Activated CD4-positive, alpha-beta memory T cell treated with anti-CD3 and anti-CD28 coated beads for 36 hours (primary cell): ENCODE results near the gene FGR. TPM values are rescaled to one million over a fixed set of nuclear protein-coding genes. Genes with fewer than 3 reads are reported as not detected.

ENCODE experiments used
- CTCF ChIA-PET: fragments of 350-600 bp; sonication (Branson Sonifier 250); formaldehyde crosslinking; loops from one replicate; lab custom pipeline; 2021; ENCODE audit warnings: antibody characterized with exemption, inconsistent platforms; lab: Charles Lee
- POLR2A ChIA-PET: fragments of 350-600 bp; sonication (Branson Sonifier 250); formaldehyde crosslinking; loops from one replicate; lab custom pipeline; 2021; ENCODE audit warnings: antibody characterized with exemption; lab: Charles Lee
- DNase-seq: peaks from one replicate; pipeline ENCODE4 v3.0.0-alpha.2; 2020
- H3K27ac Mint-ChIP-seq: one replicate; pipeline ENCODE4 v1.8.0; 2021; ENCODE audit warnings: mixed read lengths
- H3K27me3 Mint-ChIP-seq: one replicate; pipeline ENCODE4 v1.8.0; 2021; ENCODE audit warnings: mixed read lengths
- H3K36me3 Mint-ChIP-seq: one replicate; pipeline ENCODE4 v1.8.0; 2021; ENCODE audit warnings: mixed read lengths
- H3K4me1 Mint-ChIP-seq: one replicate; pipeline ENCODE4 v1.8.0; 2021; ENCODE audit warnings: low read depth, mixed read lengths
- H3K4me3 Mint-ChIP-seq: one replicate; pipeline ENCODE4 v1.8.0; 2021; ENCODE audit warnings: mild to moderate bottlenecking, mixed read lengths
- H3K9me3 Mint-ChIP-seq: one replicate; pipeline ENCODE4 v1.8.0; 2021; ENCODE audit warnings: mixed read lengths
- intact Hi-C: fragments of 100-400 bp; cut with micrococcal nuclease; formaldehyde crosslinking; loops from one replicate; pipeline ENCODE4 v1.15.1; 2023
- total RNA-seq, 2 experiments: library from RNA; stranded (reverse); gene quantifications; one replicate each; pipeline ENCODE4 v1.2.3, GENCODE V29; 2021

The FGR gene
- total RNA-seq, 2 experiments from 2014 or later: 0.24 to 0.27 TPM

GRCh38 chr1:27660300-27660835 is 25.4 kb upstream of the FGR start:
- no peaks in the 10 kb centered on the region for H3K36me3 Mint-ChIP-seq
- POLR2A ChIA-PET: interaction anchor here (0.8 kb wide), 1 partner anchor 112 kb away, joined by 3 read pairs; the partner anchor contains the start of gene STX12
- DNase-seq: peak; percentile 42
- H3K9me3 Mint-ChIP-seq: no peaks in the 10 kb centered on the region
- intact Hi-C loops: loop anchor here (1.0 kb wide), 1 partner anchor 65 kb away; the partner anchor contains the start of gene FAM76A
- peak overlapping the region; percentile 72 for H3K4me3 Mint-ChIP-seq
- peak overlapping the region; percentile 77 for H3K27ac Mint-ChIP-seq
- CTCF ChIA-PET: interaction anchor here (1.5 to 8.1 kb wide), 5 partner anchors 10 to 104 kb away, joined by 3 to 312 read pairs (median 39); partner anchors contain the start of genes AHDC1 and IFI6
- H3K27me3 Mint-ChIP-seq: no peaks in the 10 kb centered on the region
- H3K4me1 Mint-ChIP-seq: peaks cover 46% of the 10 kb centered on the region

- intact Hi-C loops: loop anchor here (1.0 kb wide), 2 partner anchors 26 to 66 kb away; partner anchors contain the start of gene FAM76A
- Mint-ChIP-seq H3K4me1 (peaks cover 46% of the 10 kb centered on the region), H3K36me3 (no peaks in the 10 kb centered on the region), H3K9me3 (no peaks in the 10 kb centered on the region), H3K27me3 (no peaks in the 10 kb centered on the region), H3K4me3 (peak overlapping the region; percentile 72), H3K27ac (peak overlapping the region; percentile 90)
- CTCF ChIA-PET: interaction anchor here (1.5 to 6.5 kb wide), 4 partner anchors 11 to 55 kb away, joined by 3 to 312 read pairs (median 18); partner anchors contain the start of genes AHDC1 and IFI6
- DNase-seq: peak; percentile 93
- POLR2A ChIA-PET: interaction anchor here (0.8 kb wide), 1 partner anchor 113 kb away, joined by 3 read pairs; the partner anchor contains the start of gene STX12
These were observed 24.7 kb upstream of the FGR start for GRCh38 chr1:27659497-27660299.

- ChIA-PET POLR2A (interaction anchor here (0.8 kb wide), 1 partner anchor 9 kb away, joined by 3 read pairs; no protein-coding TSS in a partner anchor), CTCF (interaction anchor here (1.1 to 1.7 kb wide), 2 partner anchors 50 to 54 kb away, joined by 6 read pairs; no protein-coding TSS in a partner anchor)
- H3K36me3 Mint-ChIP-seq: no peaks in the 10 kb centered on the region
- no peaks in the 10 kb centered on the region for H3K27me3 Mint-ChIP-seq
- H3K4me1 Mint-ChIP-seq: peaks cover 46% of the 10 kb centered on the region
- H3K4me3 Mint-ChIP-seq: peak overlapping the region; percentile 72
- DNase-seq: peak; percentile 65
- no peaks in the 10 kb centered on the region for H3K9me3 Mint-ChIP-seq
- H3K27ac Mint-ChIP-seq: peak overlapping the region; percentile 90
- intact Hi-C loops: loop anchor here (1.0 kb wide), 1 partner anchor 26 kb away; no protein-coding TSS in a partner anchor
These were observed 24.0 kb upstream of the FGR start for GRCh38 chr1:27658951-27659496.

GRCh38 chr1:27656157-27656893 is 21.3 kb upstream of the FGR start:
- DNase-seq: peak; percentile 41
- POLR2A ChIA-PET: interaction anchor here (0.7 to 1.0 kb wide), 2 partner anchors 16 to 31 kb away, joined by 3 read pairs; no protein-coding TSS in a partner anchor

GRCh38 chr1:27655151-27655937 is 20.4 kb upstream of the FGR start:
- intact Hi-C loops: no loop called here
- H3K27ac Mint-ChIP-seq: no peak overlapping the region
- DNase-seq: no peak
- H3K4me1 Mint-ChIP-seq: peaks cover 26% of the 10 kb centered on the region
- H3K4me3 Mint-ChIP-seq: no peak overlapping the region
- no peaks in the 10 kb centered on the region for H3K36me3 Mint-ChIP-seq
- no peaks in the 10 kb centered on the region for H3K9me3 Mint-ChIP-seq
- H3K27me3 Mint-ChIP-seq: no peaks in the 10 kb centered on the region
- ChIA-PET CTCF (interaction anchor here (0.5 to 2.9 kb wide), 4 partner anchors 11 to 612 kb away, joined by 3 to 17 read pairs (median 10); no protein-coding TSS in a partner anchor), POLR2A (no interaction called here)

More at GRCh38 chr1:27656157-27656893, 21.3 kb upstream of the FGR start:
- Mint-ChIP-seq H3K4me1 (peaks cover 29% of the 10 kb centered on the region), H3K9me3 (no peaks in the 10 kb centered on the region), H3K27ac (no peak overlapping the region), H3K4me3 (no peak overlapping the region), H3K36me3 (no peaks in the 10 kb centered on the region), H3K27me3 (no peaks in the 10 kb centered on the region)
- CTCF ChIA-PET: interaction anchor here (1.3 to 2.9 kb wide), 3 partner anchors 12 to 49 kb away, joined by 8 to 17 read pairs (median 13); no protein-coding TSS in a partner anchor
- intact Hi-C loops: no loop called here

GRCh38 chr1:27652111-27652864 is 17.3 kb upstream of the FGR start:
- Mint-ChIP-seq H3K27me3 (no peaks in the 10 kb centered on the region), H3K4me1 (peaks cover 14% of the 10 kb centered on the region), H3K9me3 (no peaks in the 10 kb centered on the region), H3K4me3 (no peak overlapping the region), H3K36me3 (no peaks in the 10 kb centered on the region), H3K27ac (no peak overlapping the region)
- intact Hi-C loops: no loop called here
- CTCF ChIA-PET: interaction anchor here (0.7 to 3.2 kb wide), 2 partner anchors 11 to 17 kb away, joined by 3 to 9 read pairs; no protein-coding TSS in a partner anchor
- DNase-seq: no peak
- POLR2A ChIA-PET: no interaction called here

- no peaks in the 10 kb centered on the region for H3K27me3 Mint-ChIP-seq
- H3K27ac Mint-ChIP-seq: peak overlapping the region; percentile 8
- H3K9me3 Mint-ChIP-seq: no peaks in the 10 kb centered on the region
- no peak for DNase-seq
- CTCF ChIA-PET: interaction anchor here (1.1 to 3.4 kb wide), 6 partner anchors 9 to 42 kb away, joined by 3 to 18 read pairs (median 8); no protein-coding TSS in a partner anchor
- POLR2A ChIA-PET: interaction anchor here (0.8 kb wide), 1 partner anchor 8 kb away, joined by 3 read pairs; no protein-coding TSS in a partner anchor
- H3K4me1 Mint-ChIP-seq: peaks cover 11% of the 10 kb centered on the region
- no peaks in the 10 kb centered on the region for H3K36me3 Mint-ChIP-seq
- intact Hi-C loops: no loop called here
- H3K4me3 Mint-ChIP-seq: no peak overlapping the region
These were observed 15.7 kb upstream of the FGR start for GRCh38 chr1:27650539-27651175.

- intact Hi-C loops: no loop called here
- no peaks in the 10 kb centered on the region for H3K27me3 Mint-ChIP-seq
- peak overlapping the region; percentile 8 for H3K27ac Mint-ChIP-seq
- H3K4me3 Mint-ChIP-seq: no peak overlapping the region
- DNase-seq: no peak
- ChIA-PET CTCF (interaction anchor here (0.9 to 3.4 kb wide), 6 partner anchors 9 to 548 kb away, joined by 3 to 18 read pairs (median 6); no protein-coding TSS in a partner anchor), POLR2A (interaction anchor here (0.6 to 0.8 kb wide), 3 partner anchors 8 to 1343 kb away, joined by 3 read pairs; no protein-coding TSS in a partner anchor)
- H3K4me1 Mint-ChIP-seq: peaks cover 11% of the 10 kb centered on the region
- H3K9me3 Mint-ChIP-seq: no peaks in the 10 kb centered on the region
- no peaks in the 10 kb centered on the region for H3K36me3 Mint-ChIP-seq
These were observed 15.2 kb upstream of the FGR start for GRCh38 chr1:27650171-27650538.

GRCh38 chr1:27649306-27649635 is 14.3 kb upstream of the FGR start:
- intact Hi-C loops: no loop called here
- Mint-ChIP-seq H3K9me3 (no peaks in the 10 kb centered on the region), H3K36me3 (no peaks in the 10 kb centered on the region), H3K27me3 (no peaks in the 10 kb centered on the region), H3K4me1 (peaks cover 11% of the 10 kb centered on the region), H3K27ac (no peak overlapping the region), H3K4me3 (no peak overlapping the region)
- no peak for DNase-seq
- ChIA-PET CTCF (interaction anchor here (0.9 to 3.4 kb wide), 6 partner anchors 13 to 547 kb away, joined by 3 to 18 read pairs (median 6); no protein-coding TSS in a partner anchor), POLR2A (no interaction called here)
